Measurements from ENCODE around the gene PLPPR3.

DNA sequence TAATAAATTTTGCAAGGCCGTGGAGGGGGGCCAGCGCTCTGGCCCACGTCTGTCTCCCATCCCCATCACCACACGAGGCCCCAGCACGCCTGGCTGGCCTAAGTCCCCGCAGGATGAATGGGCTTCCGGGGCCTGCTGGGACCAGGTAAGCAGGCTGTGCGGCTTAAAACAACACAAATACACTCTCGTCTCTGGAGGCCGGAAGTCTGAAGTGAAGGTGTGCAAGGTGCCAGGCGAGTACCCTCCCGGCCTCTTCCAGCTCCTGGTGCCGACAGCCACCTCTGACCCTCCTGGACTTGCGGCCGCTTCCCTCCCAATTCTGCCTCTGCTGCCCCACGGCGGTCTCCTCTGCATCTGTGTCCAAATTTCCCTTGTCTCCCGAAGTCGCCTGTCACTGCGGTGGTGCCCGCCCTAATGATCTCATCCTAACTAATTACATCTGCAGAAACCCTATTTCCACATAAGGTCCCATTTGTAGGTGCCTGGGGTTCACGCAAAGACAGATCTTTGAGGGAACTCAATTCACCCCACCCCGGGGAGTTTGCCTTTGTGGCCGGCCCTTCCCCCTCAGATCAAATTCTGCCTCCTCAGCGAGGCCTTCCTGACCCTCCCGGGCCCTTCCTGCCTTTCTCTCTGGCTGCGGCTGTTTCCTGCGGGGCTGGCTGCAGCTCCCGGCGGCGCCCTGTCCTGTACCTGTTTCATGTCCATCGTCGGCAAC is 32.6 kb downstream of the PLPPR3 start:
- TF ChIP-seq CTCF (IDR thresholded peaks at IDR 0.05; ENCODE audit: poor library complexity, severe bottlenecking) (no peak), EZH2 (IDR thresholded peaks at IDR 0.05; ENCODE audit: borderline replicate concordance, insufficient read depth, low read length, poor library complexity, severe bottlenecking) (no peak), TAF1 (IDR thresholded peaks at IDR 0.05; ENCODE audit: low read depth) (no peak), RAD21 (conservative IDR thresholded peaks at IDR 0.05) (no peak)
